Neural cell (in vitro differentiated cells): ENCODE results near the gene PSMD8. TPM values are rescaled to one million over a fixed set of nuclear protein-coding genes. Genes with fewer than 3 reads are reported as not detected.
"Not testable (repeated sequence)": the region's sequence is repeated elsewhere in the genome, so short reads cannot be mapped to it uniquely, and the experiment has no call there.

Experiments
- H2AFZ ChIP-seq: fragments of 200-600, 300-800 bp; sonication (generic), shearing (Covaris generic); 2 replicates; pipeline ENCODE4 v1.6.0; 2014; ENCODE audit warnings: low read depth, mild to moderate bottlenecking, antibody characterized with exemption, low read length, moderate library complexity
- H3F3A ChIP-seq: fragments of 200-600 bp; shearing (Covaris generic); 2 replicates; pipeline ENCODE4 v1.6.1; 2016; ENCODE audit warnings: mild to moderate bottlenecking, moderate library complexity, mixed read lengths, antibody characterized with exemption, low read length; ENCODE audit not compliant: insufficient read depth, poor library complexity, severe bottlenecking
- H3K27ac ChIP-seq: fragments of 200-600, 300-800 bp; sonication (generic), shearing (Covaris generic); 2 replicates; pipeline ENCODE4 v1.5.1; 2014; ENCODE audit warnings: mild to moderate bottlenecking, low read length, moderate library complexity
- H3K27me3 ChIP-seq: fragments of 300-800, 200-600 bp; sonication (generic), shearing (Covaris generic); 2 replicates; pipeline ENCODE4 v1.6.0; 2014; ENCODE audit warnings: mild to moderate bottlenecking, low read depth, low read length, moderate library complexity; ENCODE audit not compliant: insufficient read depth
- H3K36me3 ChIP-seq: fragments of 300-800, 200-600 bp; sonication (generic), shearing (Covaris generic); 2 replicates; pipeline ENCODE4 v1.5.1; 2014; ENCODE audit warnings: mild to moderate bottlenecking, antibody characterized with exemption, low read length, moderate library complexity; ENCODE audit not compliant: insufficient read depth
- H3K4me2 ChIP-seq: fragments of 300-800, 200-600 bp; sonication (generic), shearing (Covaris generic); 2 replicates; pipeline ENCODE4 v1.6.0; 2014; ENCODE audit warnings: mild to moderate bottlenecking, low read length
- H3K4me3 ChIP-seq: fragments of 300-800, 200-600 bp; sonication (generic), shearing (Covaris generic); 2 replicates; pipeline ENCODE4 v1.5.1; 2014; ENCODE audit warnings: mild to moderate bottlenecking, low read length, moderate library complexity
- H3K79me2 ChIP-seq: fragments of 200-600 bp; shearing (Covaris generic); replicated peaks from 2 replicates; pipeline ENCODE4 v1.6.0; 2014; ENCODE audit warnings: mild to moderate bottlenecking, low read length, moderate library complexity; ENCODE audit not compliant: insufficient read depth
- H3K9ac ChIP-seq: fragments of 300-800, 200-600 bp; sonication (generic), shearing (Covaris generic); 2 replicates; pipeline ENCODE4 v1.6.1; 2016; ENCODE audit warnings: mild to moderate bottlenecking, low read length, mixed read lengths
- H3K9me2 ChIP-seq: fragments of 200-600 bp; shearing (Covaris generic); 2 replicates; pipeline ENCODE4 v1.6.1; 2016; ENCODE audit warnings: mild to moderate bottlenecking, low read length, mixed read lengths; ENCODE audit not compliant: insufficient read depth
- H3K9me3 ChIP-seq: fragments of 200-600, 300-800 bp; sonication (generic), shearing (Covaris generic); 2 replicates; pipeline ENCODE4 v1.6.1; 2016; ENCODE audit warnings: mild to moderate bottlenecking, mixed run types, low read length, moderate library complexity, mixed read lengths
- H4K20me1 ChIP-seq: fragments of 200-600 bp; shearing (Covaris generic); 2 replicates; pipeline ENCODE4 v1.6.1; 2016; ENCODE audit warnings: mild to moderate bottlenecking, mixed run types; ENCODE audit not compliant: insufficient read depth
- CTCF ChIP-seq: fragments of 450-650 bp; IDR thresholded peaks from 2 replicates; pipeline ENCODE4 v1.5.1; 2014; ENCODE audit warnings: antibody characterized with exemption, mild to moderate bottlenecking, moderate library complexity; ENCODE audit not compliant: poor library complexity, severe bottlenecking
- EP300 ChIP-seq: fragments of 450-650 bp; conservative IDR thresholded peaks from 2 replicates; pipeline ENCODE4 v1.6.1; 2014; ENCODE audit warnings: antibody characterized with exemption, mild to moderate bottlenecking, moderate library complexity; ENCODE audit not compliant: poor library complexity, severe bottlenecking
- EZH2 ChIP-seq: fragments of 200-600, 300-800 bp; shearing (Covaris generic), sonication (generic); IDR thresholded peaks from 2 replicates; pipeline ENCODE4 v1.6.1; 2014; ENCODE audit warnings: antibody characterized with exemption, low read length, borderline replicate concordance, mild to moderate bottlenecking; ENCODE audit not compliant: insufficient read depth, poor library complexity, severe bottlenecking
- MXI1 ChIP-seq: fragments of 450-650 bp; conservative IDR thresholded peaks from 2 replicates; pipeline ENCODE4 v1.6.1; 2014; ENCODE audit warnings: antibody characterized with exemption, mild to moderate bottlenecking; ENCODE audit not compliant: poor library complexity, severe bottlenecking
- POLR2AphosphoS5 ChIP-seq: IDR thresholded peaks from 2 replicates; pipeline ENCODE4 v1.6.1; 2012
- RAD21 ChIP-seq: fragments of 450-650 bp; conservative IDR thresholded peaks from 2 replicates; pipeline ENCODE4 v1.6.1; 2014; ENCODE audit warnings: antibody characterized with exemption, mild to moderate bottlenecking, moderate library complexity
- REST ChIP-seq: IDR thresholded peaks from 2 replicates; pipeline ENCODE4 v1.6.1; 2012; ENCODE audit warnings: borderline replicate concordance
- SMC3 ChIP-seq: fragments of 450-650 bp; conservative IDR thresholded peaks from 2 replicates; pipeline ENCODE4 v1.6.1; 2014; ENCODE audit warnings: antibody characterized with exemption, mild to moderate bottlenecking, moderate library complexity; ENCODE audit not compliant: poor library complexity
- TAF1 ChIP-seq: IDR thresholded peaks from 2 replicates; pipeline ENCODE4 v1.6.1; 2012; ENCODE audit warnings: low read depth
- polyA plus RNA-seq: library from polyadenylated mRNA; depleted of rRNA; stranded (reverse); fragments of >200 nt; gene quantifications from 2 replicates; pipeline ENCODE4 v1.2.3, GENCODE V29; 2014

PSMD8 gene
- polyA plus RNA-seq, 1 donor from 2014 or later = 334 TPM

- no peak overlapping the region for H3K27ac ChIP-seq
- no peaks in the 10 kb centered on the region for H3K9me3 ChIP-seq
- no peak overlapping the region for H3K4me2 ChIP-seq
- H3K27me3 ChIP-seq = no peaks in the 10 kb centered on the region
- TF ChIP-seq REST (no peak), TAF1 (no peak), RAD21 (no peak), CTCF (no peak), EP300 (no peak), SMC3 (no peak), EZH2 (no peak), POLR2AphosphoS5 (no peak), MXI1 (no peak)
- H3K4me3 ChIP-seq = no peak overlapping the region
- no peaks in the 10 kb centered on the region for H4K20me1 ChIP-seq
- no peak overlapping the region for H3K9ac ChIP-seq
- H3F3A ChIP-seq = no peaks in the 10 kb centered on the region
- H3K79me2 ChIP-seq = no peaks in the 10 kb centered on the region
- no peaks in the 10 kb centered on the region for H3K36me3 ChIP-seq
- no peak overlapping the region for H2AFZ ChIP-seq
- H3K9me2 ChIP-seq = no peaks in the 10 kb centered on the region
Measured at GRCh38 chr19:38411041-38411712, 36.8 kb downstream of the PSMD8 start.

- H3F3A ChIP-seq, H3K36me3 ChIP-seq, H3K9ac ChIP-seq, H3K27me3 ChIP-seq, H3K4me3 ChIP-seq, H3K9me3 ChIP-seq, H3K9me2 ChIP-seq, H3K27ac ChIP-seq, H4K20me1 ChIP-seq, H3K79me2 ChIP-seq, H3K4me2 ChIP-seq, H2AFZ ChIP-seq: not testable (repeated sequence)
Measured at GRCh38 chr19:38411898-38412297, 37.5 kb downstream of the PSMD8 start.

GRCh38 chr19:38412491-38412890 is 38.1 kb downstream of the PSMD8 start:
- no peaks in the 10 kb centered on the region for H3F3A ChIP-seq
- no peak overlapping the region for H3K4me2 ChIP-seq
- H3K9me2 ChIP-seq = no peaks in the 10 kb centered on the region
- H3K27me3 ChIP-seq = no peaks in the 10 kb centered on the region
- H2AFZ ChIP-seq = no peak overlapping the region
- no peak overlapping the region for H3K9ac ChIP-seq
- no peaks in the 10 kb centered on the region for H4K20me1 ChIP-seq
- no peaks in the 10 kb centered on the region for H3K79me2 ChIP-seq
- no peaks in the 10 kb centered on the region for H3K9me3 ChIP-seq
- no peaks in the 10 kb centered on the region for H3K36me3 ChIP-seq
- no peak overlapping the region for H3K4me3 ChIP-seq
- TF ChIP-seq REST = no peak
- TF ChIP-seq MXI1 = no peak
- no peak for TF ChIP-seq RAD21
- TF ChIP-seq EZH2 = no peak
- TF ChIP-seq POLR2AphosphoS5 = no peak
- TF ChIP-seq TAF1 = no peak
- no peak for TF ChIP-seq CTCF
- no peak for TF ChIP-seq EP300
- TF ChIP-seq SMC3 = no peak
- no peak overlapping the region for H3K27ac ChIP-seq
